ENCODE results near the gene FGB.
"Not testable (repeated sequence)": the region's sequence is repeated elsewhere in the genome, so short reads cannot be mapped to it uniquely, and the experiment has no call there.

FGB gene

GRCh38 chr4:154579927-154580326 is 17.1 kb downstream of the FGB start:
- no peak overlapping the region for H3K4me3 ChIP-seq (ENCODE audit: low read length)
- TF ChIP-seq ZNF274 (IDR thresholded peaks at IDR 0.05; ENCODE audit: low read depth, low read length) = no peak

- TF ChIP-seq ZNF274 (IDR thresholded peaks at IDR 0.05; ENCODE audit: low read depth, low read length) = no peak
- no peak overlapping the region for H3K4me3 ChIP-seq (ENCODE audit: low read length)
These were observed 19.9 kb downstream of the FGB start for GRCh38 chr4:154582723-154583122.

GRCh38 chr4:154583230-154583629 is 20.4 kb downstream of the FGB start:
- TF ChIP-seq ZNF274 (IDR thresholded peaks at IDR 0.05; ENCODE audit: low read depth, low read length) = no peak
- no peak overlapping the region for H3K4me3 ChIP-seq (ENCODE audit: low read length)

- no peak for TF ChIP-seq ZNF274 (IDR thresholded peaks at IDR 0.05; ENCODE audit: low read depth, low read length)
These were observed 20.9 kb downstream of the FGB start for GRCh38 chr4:154583677-154584076.

GRCh38 chr4:154584259-154584658 is 21.4 kb downstream of the FGB start:
- no peak for TF ChIP-seq ZNF274 (IDR thresholded peaks at IDR 0.05; ENCODE audit: low read depth, low read length)
- no peak overlapping the region for H3K4me3 ChIP-seq (ENCODE audit: low read length)

More at GRCh38 chr4:154583677-154584076, 20.9 kb downstream of the FGB start:
- H3K4me3 ChIP-seq (ENCODE audit: low read length) = no peak overlapping the region

GRCh38 chr4:154585369-154586018 is 22.7 kb downstream of the FGB start:
- TF ChIP-seq ZNF274 (IDR thresholded peaks at IDR 0.05; ENCODE audit: low read depth, low read length) = no peak
- H3K4me3 ChIP-seq (ENCODE audit: low read length) = no peak overlapping the region

GRCh38 chr4:154586296-154587033 is 23.7 kb downstream of the FGB start:
- TF ChIP-seq ZNF274 (IDR thresholded peaks at IDR 0.05; ENCODE audit: low read depth, low read length) = no peak
- no peak overlapping the region for H3K4me3 ChIP-seq (ENCODE audit: low read length)

GRCh38 chr4:154588198-154588597 is 25.4 kb downstream of the FGB start:
- no peak overlapping the region for H3K4me3 ChIP-seq (ENCODE audit: low read length)
- TF ChIP-seq ZNF274 (IDR thresholded peaks at IDR 0.05; ENCODE audit: low read depth, low read length) = no peak

GRCh38 chr4:154589296-154590197 is 26.7 kb downstream of the FGB start:
- no peak for TF ChIP-seq ZNF274 (IDR thresholded peaks at IDR 0.05; ENCODE audit: low read depth, low read length)
- H3K4me3 ChIP-seq (ENCODE audit: low read length) = no peak overlapping the region

GRCh38 chr4:154590329-154591006 is 27.7 kb downstream of the FGB start, which contains the start of gene FGA:
Gene FGA (minus strand): TSS chr4:154590742. CDS start chr4:154590687, 55 bp downstream.
- no peak within 1 kb of the TSS for H3K4me3 ChIP-seq (ENCODE audit: low read length)
- no peak for TF ChIP-seq ZNF274 (IDR thresholded peaks at IDR 0.05; ENCODE audit: low read depth, low read length)

GRCh38 chr4:154591890-154592289 is 29.1 kb downstream of the FGB start:
- H3K4me3 ChIP-seq (ENCODE audit: low read length) = no peak overlapping the region
- no peak for TF ChIP-seq ZNF274 (IDR thresholded peaks at IDR 0.05; ENCODE audit: low read depth, low read length)

- no peak overlapping the region for H3K4me3 ChIP-seq (ENCODE audit: low read length)
- TF ChIP-seq ZNF274 (IDR thresholded peaks at IDR 0.05; ENCODE audit: low read depth, low read length) = no peak
These were observed 31.1 kb downstream of the FGB start for GRCh38 chr4:154593868-154594267.

- H3K4me3 ChIP-seq (ENCODE audit: low read length) = not testable (repeated sequence)
These were observed 31.5 kb downstream of the FGB start for GRCh38 chr4:154594343-154594742.

GRCh38 chr4:154595807-154596206 is 33.0 kb downstream of the FGB start:
- no peak for TF ChIP-seq ZNF274 (IDR thresholded peaks at IDR 0.05; ENCODE audit: low read depth, low read length)
- no peak overlapping the region for H3K4me3 ChIP-seq (ENCODE audit: low read length)

- H3K4me3 ChIP-seq (ENCODE audit: low read length) = not testable (repeated sequence)
These were observed 34.5 kb downstream of the FGB start for GRCh38 chr4:154597281-154597680.
